GM04503 (cell line): ENCODE data around the gene SLC6A11.

Experiments used
- DNase-seq: peaks from one replicate; pipeline ENCODE4 v3.0.0-alpha.2; 2012; ENCODE audit warnings: low read depth

Gene SLC6A11

GRCh38 chr3:10790713-10791112 is 25.3 kb upstream of the SLC6A11 start:
- no peak for DNase-seq

GRCh38 chr3:10792208-10792607 is 23.8 kb upstream of the SLC6A11 start:
- no peak for DNase-seq

- DNase-seq: no peak
Observed at GRCh38 chr3:10798600-10799367, 17.2 kb upstream of the SLC6A11 start.

GRCh38 chr3:10804183-10804648 is 11.8 kb upstream of the SLC6A11 start:
- DNase-seq: no peak

- no peak for DNase-seq
Observed at GRCh38 chr3:10806006-10806405, 10.0 kb upstream of the SLC6A11 start.

- no peak for DNase-seq
Observed at GRCh38 chr3:10808130-10808735, 7.8 kb upstream of the SLC6A11 start.

- no peak for DNase-seq
Observed at GRCh38 chr3:10808974-10809373, 7.1 kb upstream of the SLC6A11 start.

- no peak for DNase-seq
Observed at GRCh38 chr3:10810376-10810775, 5.7 kb upstream of the SLC6A11 start.

GRCh38 chr3:10813425-10813824 is 2.6 kb upstream of the SLC6A11 start:
- no peak for DNase-seq

GRCh38 chr3:10814623-10815022 is 1.4 kb upstream of the SLC6A11 start:
- no peak for DNase-seq

GRCh38 chr3:10815487-10815886 is 541 bp upstream of the SLC6A11 start:
- DNase-seq: no peak

GRCh38 chr3:10816863-10817253 is 830 bp downstream of the SLC6A11 start:
- no peak for DNase-seq

- no peak for DNase-seq
Observed at GRCh38 chr3:10817506-10817905, 1.5 kb downstream of the SLC6A11 start.

- no peak for DNase-seq
Observed at GRCh38 chr3:10822055-10822454, 6.0 kb downstream of the SLC6A11 start.

GRCh38 chr3:10822708-10823515 is 6.9 kb downstream of the SLC6A11 start:
- no peak for DNase-seq

- no peak for DNase-seq
Observed at GRCh38 chr3:10823516-10823818, 7.4 kb downstream of the SLC6A11 start.

GRCh38 chr3:10824468-10824867 is 8.4 kb downstream of the SLC6A11 start:
- no peak for DNase-seq

- DNase-seq: no peak
Observed at GRCh38 chr3:10833855-10834414, 17.9 kb downstream of the SLC6A11 start.

GRCh38 chr3:10834951-10835350 is 18.9 kb downstream of the SLC6A11 start:
- no peak for DNase-seq

- no peak for DNase-seq
Observed at GRCh38 chr3:10835406-10835805, 19.4 kb downstream of the SLC6A11 start.

GRCh38 chr3:10836676-10837075 is 20.6 kb downstream of the SLC6A11 start:
- no peak for DNase-seq

GRCh38 chr3:10837849-10838248 is 21.8 kb downstream of the SLC6A11 start:
- no peak for DNase-seq

GRCh38 chr3:10839167-10839566 is 23.1 kb downstream of the SLC6A11 start:
- no peak for DNase-seq
